ENCODE results near the gene SLC16A1. TPM values are rescaled to one million over a fixed set of nuclear protein-coding genes. Genes with fewer than 3 reads are reported as not detected.

SLC16A1 gene
- total and polyA plus RNA-seq, 2 of the 8 experiments (the other 6 are each of a cell fraction or from before 2014, with no cell fraction given) = 435 to 545 TPM

DNA sequence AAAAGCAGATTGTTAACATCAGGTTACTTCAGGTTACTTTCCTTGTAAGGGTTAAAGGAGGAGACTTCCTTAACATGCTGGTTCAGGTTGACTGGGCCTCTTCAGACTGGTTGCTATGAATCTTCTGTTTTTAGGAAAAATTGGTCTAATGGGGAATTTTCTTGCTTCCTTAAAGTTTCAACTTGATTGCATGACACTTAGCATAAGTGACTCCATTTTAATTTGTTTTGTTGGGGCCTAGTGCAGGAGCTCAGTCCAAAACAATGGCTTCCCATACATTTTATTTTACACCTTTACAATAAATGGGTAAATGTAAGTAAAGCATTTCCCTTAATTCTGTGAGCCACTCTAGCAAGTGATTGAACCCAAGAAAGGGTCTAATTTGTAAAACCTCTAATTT lies 53.8 kb downstream of the SLC16A1 start:
- no peak overlapping the region for H3K23ac ChIP-seq (ENCODE audit: insufficient read length)
- H3K23me2 ChIP-seq (ENCODE audit: low read depth, low read length) = no peaks in the 10 kb centered on the region
- no peaks in the 10 kb centered on the region for H3K79me1 ChIP-seq (ENCODE audit: low read depth, low read length)
- FAIRE-seq (no peak), DNase-seq (ENCODE audit: low read depth in 1 of 2, low spot score in 2 of 2) (no peak)
- H3K27ac ChIP-seq (ENCODE audit: low read depth, low read length) = no peak overlapping the region
- ChIA-PET CTCF (ENCODE audit: partially characterized antibody) (interaction anchor here (1.1 to 4.2 kb wide), 2 partner anchors 94 to 186 kb away, joined by 3 to 19 read pairs; partner anchors contain the start of gene PPM1J), POLR2A (ENCODE audit: partially characterized antibody) (interaction anchor here (0.6 to 2.1 kb wide), 11 partner anchors 10 to 140 kb away, joined by 3 to 6 read pairs (median 3); no protein-coding TSS in a partner anchor)
- H3K4me2 ChIP-seq (ENCODE audit: insufficient read depth in 1 of 2, low read depth in 2 of 2, low read length in 2 of 2) = no peak overlapping the region
- no peaks in the 10 kb centered on the region for H3K79me2 ChIP-seq (ENCODE audit: control insufficient read depth in 1 of 2, insufficient read depth in 2 of 2, low read length in 2 of 2)
- H4K20me1 ChIP-seq (replicated peaks in 1 of 2; ENCODE audit: control insufficient read depth in 1 of 2, insufficient read depth in 2 of 2, low read length in 2 of 2) = no peaks in the 10 kb centered on the region
- H4K5ac ChIP-seq (ENCODE audit: insufficient read length, low read depth, low read length) = no peak overlapping the region
- no peak overlapping the region for H2BK120ac ChIP-seq (replicated peaks; ENCODE audit: low read depth, low read length)
- H2BK12ac ChIP-seq (ENCODE audit: low read depth, low read length) = no peak overlapping the region
- H3K27me3 ChIP-seq (replicated peaks in 1 of 4; ENCODE audit: control insufficient read depth in 3 of 4, extremely low read depth in 1 of 4, insufficient read depth in 3 of 4, low read length in 3 of 4) = no peaks in the 10 kb centered on the region
- no peak overlapping the region for H3K4me3 ChIP-seq (ENCODE audit: extremely low read depth in 1 of 4, insufficient read depth in 2 of 4, low read depth in 3 of 4, low read length in 4 of 4)
- no peaks in the 10 kb centered on the region; a peak in 1 of 4 replicates for H3K9me3 ChIP-seq (ENCODE audit: insufficient read depth in 2 of 2, low read depth in 1 of 2, low read length in 1 of 2)
- no peak overlapping the region for H3K9ac ChIP-seq (replicated peaks in 1 of 4; ENCODE audit: extremely low read depth in 1 of 4, low read depth in 3 of 4, low read length in 3 of 4)
- no peak overlapping the region for H3K18ac ChIP-seq (ENCODE audit: extremely low read depth, low read length)
- peaks cover 2 to 15% (median 8%) of the 10 kb centered on the region in 4 experiments; a peak in 4 of 7 replicates for H3K4me1 ChIP-seq (replicated peaks in 1 of 4; ENCODE audit: control insufficient read depth in 3 of 4, insufficient read depth in 4 of 4, low read length in 3 of 4)
- no peak overlapping the region for H2BK20ac ChIP-seq (ENCODE audit: low read length)
- no peak overlapping the region for H2BK15ac ChIP-seq (ENCODE audit: low read length)
- no peak overlapping the region for H2AFZ ChIP-seq (ENCODE audit: low read length)
- H4K8ac ChIP-seq (ENCODE audit: extremely low read depth, insufficient read depth, low read length) = no peak overlapping the region
- H2BK5ac ChIP-seq (ENCODE audit: low read depth, low read length) = no peak overlapping the region
- no peak overlapping the region for H2AK5ac ChIP-seq (ENCODE audit: low read depth, low read length)
- no peaks in the 10 kb centered on the region for H3K36me3 ChIP-seq (ENCODE audit: control insufficient read depth in 2 of 4, insufficient read depth in 4 of 4, low read length in 3 of 4)
- H4K91ac ChIP-seq (replicated peaks; ENCODE audit: insufficient read length, low read length) = no peak overlapping the region
- H3K4ac ChIP-seq (replicated peaks; ENCODE audit: insufficient read length, low read depth, low read length) = no peak overlapping the region
- H3K14ac ChIP-seq (ENCODE audit: insufficient read length) = no peak overlapping the region
- no peak overlapping the region for H3K56ac ChIP-seq (replicated peaks; ENCODE audit: insufficient read length, low read depth, low read length)
- TF ChIP-seq SIRT6 (IDR thresholded peaks at IDR 0.05; ENCODE audit: low read length) (no peak), NRF1 (IDR thresholded peaks at IDR 0.05; ENCODE audit: low read depth, low read length) (no peak), TCF12 (IDR thresholded peaks at IDR 0.05; ENCODE audit: low read depth, low read length) (no peak), PHF8 (conservative IDR thresholded peaks at IDR 0.05; ENCODE audit: low read depth, low read length) (no peak), CEBPB (IDR thresholded peaks at IDR 0.05; ENCODE audit: low read depth, low read length) (no peak), HDAC2 (IDR thresholded peaks at IDR 0.05; ENCODE audit: borderline replicate concordance in 1 of 2, low read depth in 2 of 2, low read length in 2 of 2) (no peak), GABPA (IDR thresholded peaks at IDR 0.05; ENCODE audit: borderline replicate concordance, insufficient read depth, low read length) (no peak)

Measured in H1 (cell line).